ENCODE data around the gene CCL7. TPM values are rescaled to one million over a fixed set of nuclear protein-coding genes. Genes with fewer than 3 reads are reported as not detected.

Gene CCL7
- total RNA-seq, 1 experiment from 2014 or later = 0.31 TPM

GRCh38 chr17:34259146-34259545, 10.9 kb upstream of the CCL7 start:
- ATAC-seq (no peak), DNase-seq (ENCODE audit: low read depth, low spot score) (no peak)
- Histone ChIP-seq H3K4me1 (ENCODE audit: control insufficient read depth, insufficient read depth, low read length) (peaks cover 29% of the 10 kb centered on the region), H3K9me3 (ENCODE audit: control insufficient read depth, insufficient read depth, low read depth, low read length) (no peaks in the 10 kb centered on the region), H3K4me3 (ENCODE audit: low read depth in 2 of 2, low read length in 2 of 2) (no peak overlapping the region), H3K27ac (ENCODE audit: low read length) (peak overlapping the region; percentile 98), H3K36me3 (ENCODE audit: control insufficient read depth, insufficient read depth, low read length) (no peaks in the 10 kb centered on the region), H3K27me3 (ENCODE audit: control insufficient read depth, insufficient read depth, low read length) (no peaks in the 10 kb centered on the region)
- ChIA-PET POLR2A (no interaction called here), CTCF (no interaction called here)
- no TSS peak for BruUV-seq (replicated peaks)
- TF ChIP-seq TCF7L2 (IDR thresholded peaks at IDR 0.05; ENCODE audit: low read depth, low read length) (no peak), SIN3A (IDR thresholded peaks at IDR 0.05; ENCODE audit: borderline replicate concordance, insufficient read depth, low read depth, low read length) (no peak), POLR2AphosphoS5 (IDR thresholded peaks at IDR 0.05; ENCODE audit: low read depth, low read length) (no peak)
- TF ChIP-seq, protein P1, sequence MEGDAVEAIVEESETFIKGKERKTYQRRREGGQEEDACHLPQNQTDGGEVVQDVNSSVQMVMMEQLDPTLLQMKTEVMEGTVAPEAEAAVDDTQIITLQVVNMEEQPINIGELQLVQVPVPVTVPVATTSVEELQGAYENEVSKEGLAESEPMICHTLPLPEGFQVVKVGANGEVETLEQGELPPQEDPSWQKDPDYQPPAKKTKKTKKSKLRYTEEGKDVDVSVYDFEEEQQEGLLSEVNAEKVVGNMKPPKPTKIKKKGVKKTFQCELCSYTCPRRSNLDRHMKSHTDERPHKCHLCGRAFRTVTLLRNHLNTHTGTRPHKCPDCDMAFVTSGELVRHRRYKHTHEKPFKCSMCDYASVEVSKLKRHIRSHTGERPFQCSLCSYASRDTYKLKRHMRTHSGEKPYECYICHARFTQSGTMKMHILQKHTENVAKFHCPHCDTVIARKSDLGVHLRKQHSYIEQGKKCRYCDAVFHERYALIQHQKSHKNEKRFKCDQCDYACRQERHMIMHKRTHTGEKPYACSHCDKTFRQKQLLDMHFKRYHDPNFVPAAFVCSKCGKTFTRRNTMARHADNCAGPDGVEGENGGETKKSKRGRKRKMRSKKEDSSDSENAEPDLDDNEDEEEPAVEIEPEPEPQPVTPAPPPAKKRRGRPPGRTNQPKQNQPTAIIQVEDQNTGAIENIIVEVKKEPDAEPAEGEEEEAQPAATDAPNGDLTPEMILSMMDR (IDR thresholded peaks at IDR 0.05) = no peak
- TF ChIP-seq, protein P2, sequence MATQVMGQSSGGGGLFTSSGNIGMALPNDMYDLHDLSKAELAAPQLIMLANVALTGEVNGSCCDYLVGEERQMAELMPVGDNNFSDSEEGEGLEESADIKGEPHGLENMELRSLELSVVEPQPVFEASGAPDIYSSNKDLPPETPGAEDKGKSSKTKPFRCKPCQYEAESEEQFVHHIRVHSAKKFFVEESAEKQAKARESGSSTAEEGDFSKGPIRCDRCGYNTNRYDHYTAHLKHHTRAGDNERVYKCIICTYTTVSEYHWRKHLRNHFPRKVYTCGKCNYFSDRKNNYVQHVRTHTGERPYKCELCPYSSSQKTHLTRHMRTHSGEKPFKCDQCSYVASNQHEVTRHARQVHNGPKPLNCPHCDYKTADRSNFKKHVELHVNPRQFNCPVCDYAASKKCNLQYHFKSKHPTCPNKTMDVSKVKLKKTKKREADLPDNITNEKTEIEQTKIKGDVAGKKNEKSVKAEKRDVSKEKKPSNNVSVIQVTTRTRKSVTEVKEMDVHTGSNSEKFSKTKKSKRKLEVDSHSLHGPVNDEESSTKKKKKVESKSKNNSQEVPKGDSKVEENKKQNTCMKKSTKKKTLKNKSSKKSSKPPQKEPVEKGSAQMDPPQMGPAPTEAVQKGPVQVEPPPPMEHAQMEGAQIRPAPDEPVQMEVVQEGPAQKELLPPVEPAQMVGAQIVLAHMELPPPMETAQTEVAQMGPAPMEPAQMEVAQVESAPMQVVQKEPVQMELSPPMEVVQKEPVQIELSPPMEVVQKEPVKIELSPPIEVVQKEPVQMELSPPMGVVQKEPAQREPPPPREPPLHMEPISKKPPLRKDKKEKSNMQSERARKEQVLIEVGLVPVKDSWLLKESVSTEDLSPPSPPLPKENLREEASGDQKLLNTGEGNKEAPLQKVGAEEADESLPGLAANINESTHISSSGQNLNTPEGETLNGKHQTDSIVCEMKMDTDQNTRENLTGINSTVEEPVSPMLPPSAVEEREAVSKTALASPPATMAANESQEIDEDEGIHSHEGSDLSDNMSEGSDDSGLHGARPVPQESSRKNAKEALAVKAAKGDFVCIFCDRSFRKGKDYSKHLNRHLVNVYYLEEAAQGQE (IDR thresholded peaks at IDR 0.05; ENCODE audit: insufficient read depth in 1 of 2, low read depth in 2 of 2, low read length in 1 of 2) = no peak
- in situ Hi-C loops (cut with HindIII; ENCODE audit: low pct_unique_long_range_greater_than_20kb, low sequenced_read_pairs) = no loop called here
- intact Hi-C loops (cut with micrococcal nuclease; ENCODE audit: unreplicated experiment) = no loop called here

- intact Hi-C loops (cut with micrococcal nuclease; ENCODE audit: unreplicated experiment) = no loop called here
- CTCF ChIA-PET = no interaction called here
Observed at GRCh38 chr17:34260861-34261260, 9.2 kb upstream of the CCL7 start.

More at GRCh38 chr17:34260861-34261260, 9.2 kb upstream of the CCL7 start:
- ATAC-seq (no peak), DNase-seq (ENCODE audit: low read depth, low spot score) (no peak)
- in situ Hi-C loops (cut with HindIII; ENCODE audit: low pct_unique_long_range_greater_than_20kb, low sequenced_read_pairs) = no loop called here
- H3K9me3 ChIP-seq (ENCODE audit: control insufficient read depth, insufficient read depth, low read depth, low read length) = no peaks in the 10 kb centered on the region
- H3K4me1 ChIP-seq (ENCODE audit: control insufficient read depth, insufficient read depth, low read length) = peaks cover 17% of the 10 kb centered on the region
- H3K4me3 ChIP-seq (ENCODE audit: low read depth in 2 of 2, low read length in 2 of 2) = no peak overlapping the region
- no peaks in the 10 kb centered on the region for H3K36me3 ChIP-seq (ENCODE audit: control insufficient read depth, insufficient read depth, low read length)
- no peak overlapping the region; the same call in 1 of the 2 replicates for H3K27ac ChIP-seq (ENCODE audit: low read length)
- BruUV-seq (replicated peaks) = no TSS peak
- no peak for TF ChIP-seq POLR2AphosphoS5 (IDR thresholded peaks at IDR 0.05; ENCODE audit: low read depth, low read length)
- TF ChIP-seq, protein P2 (IDR thresholded peaks at IDR 0.05; ENCODE audit: insufficient read depth in 1 of 2, low read depth in 2 of 2, low read length in 1 of 2) = no peak
- TF ChIP-seq TCF7L2 (IDR thresholded peaks at IDR 0.05; ENCODE audit: low read depth, low read length) = no peak
- TF ChIP-seq, protein P1 (IDR thresholded peaks at IDR 0.05) = no peak
- TF ChIP-seq SIN3A (IDR thresholded peaks at IDR 0.05; ENCODE audit: borderline replicate concordance, insufficient read depth, low read depth, low read length) = no peak
- H3K27me3 ChIP-seq (ENCODE audit: control insufficient read depth, insufficient read depth, low read length) = no peaks in the 10 kb centered on the region
- POLR2A ChIA-PET = no interaction called here
